ENCODE measurements around the gene EAF1. TPM values are rescaled to one million over a fixed set of nuclear protein-coding genes. Genes with fewer than 3 reads are reported as not detected.
"Not testable (repeated sequence)": the region's sequence is repeated elsewhere in the genome, so short reads cannot be mapped to it uniquely, and the experiment has no call there.

Gene EAF1
- total and polyA plus RNA-seq, 12 donors = 2.3 to 12.4 (median 8.3) TPM

DNA sequence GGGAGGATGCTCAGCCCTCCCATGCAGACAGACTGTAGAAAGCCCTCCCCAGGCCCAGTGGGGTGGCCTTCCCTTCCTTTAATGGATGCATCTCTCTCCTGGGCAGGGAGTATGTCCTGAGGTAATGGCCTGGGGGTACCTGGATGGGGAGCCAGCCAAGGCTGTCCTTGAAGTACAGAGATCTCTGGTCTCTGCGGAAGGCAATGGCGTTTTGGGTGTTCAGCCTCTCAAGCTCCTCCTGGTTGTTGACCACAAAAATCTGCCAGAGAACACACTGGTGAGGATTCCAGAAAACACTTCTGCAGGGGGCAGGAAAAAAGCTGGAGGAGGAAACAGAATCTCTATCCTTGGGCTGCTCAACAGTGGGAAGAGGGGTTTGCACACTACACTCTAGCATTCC lies 28.9 kb downstream of the EAF1 start:
- DNase-seq = no peak
- intact Hi-C loops (cut with DNase I) = no loop called here
- 94 to 100% methylated on average over 2 of the region's 2 CpGs for WGBS, 2 donors
- ATAC-seq = no peak
- Histone ChIP-seq H3K9me3 (no peaks in the 10 kb centered on the region), H3K4me3 (no peak overlapping the region), H3K36me3 (peaks cover 0 to 32% (median 0%) of the 10 kb centered on the region in 9 donors), H3K27me3 (no peaks in the 10 kb centered on the region), H3K4me1 (no peaks in the 10 kb centered on the region), H3K27ac (no peak overlapping the region)
- TF ChIP-seq, protein P1, sequence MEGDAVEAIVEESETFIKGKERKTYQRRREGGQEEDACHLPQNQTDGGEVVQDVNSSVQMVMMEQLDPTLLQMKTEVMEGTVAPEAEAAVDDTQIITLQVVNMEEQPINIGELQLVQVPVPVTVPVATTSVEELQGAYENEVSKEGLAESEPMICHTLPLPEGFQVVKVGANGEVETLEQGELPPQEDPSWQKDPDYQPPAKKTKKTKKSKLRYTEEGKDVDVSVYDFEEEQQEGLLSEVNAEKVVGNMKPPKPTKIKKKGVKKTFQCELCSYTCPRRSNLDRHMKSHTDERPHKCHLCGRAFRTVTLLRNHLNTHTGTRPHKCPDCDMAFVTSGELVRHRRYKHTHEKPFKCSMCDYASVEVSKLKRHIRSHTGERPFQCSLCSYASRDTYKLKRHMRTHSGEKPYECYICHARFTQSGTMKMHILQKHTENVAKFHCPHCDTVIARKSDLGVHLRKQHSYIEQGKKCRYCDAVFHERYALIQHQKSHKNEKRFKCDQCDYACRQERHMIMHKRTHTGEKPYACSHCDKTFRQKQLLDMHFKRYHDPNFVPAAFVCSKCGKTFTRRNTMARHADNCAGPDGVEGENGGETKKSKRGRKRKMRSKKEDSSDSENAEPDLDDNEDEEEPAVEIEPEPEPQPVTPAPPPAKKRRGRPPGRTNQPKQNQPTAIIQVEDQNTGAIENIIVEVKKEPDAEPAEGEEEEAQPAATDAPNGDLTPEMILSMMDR (IDR thresholded peaks at IDR 0.05) = no peak

DNA sequence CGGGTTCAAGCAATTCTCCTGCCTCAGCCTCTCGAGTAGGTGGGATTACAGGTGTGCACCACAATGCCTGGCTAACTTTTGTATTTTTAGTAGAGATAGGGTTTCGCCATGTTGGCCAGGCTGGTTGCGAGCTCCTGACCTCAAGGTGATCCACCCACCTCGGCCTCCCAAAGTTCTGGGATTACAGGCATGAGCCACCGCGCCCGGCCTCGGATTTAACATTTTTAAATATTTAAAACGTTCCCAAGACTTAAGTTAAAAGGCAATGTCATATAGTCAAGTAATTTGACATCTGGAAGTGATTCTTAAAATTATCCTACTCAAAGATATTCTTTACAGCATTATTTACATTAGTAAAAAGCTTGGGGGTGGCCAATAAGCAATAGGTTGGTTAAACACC lies 29.5 kb downstream of the EAF1 start:
- H3K4me3 ChIP-seq; H3K9me3 ChIP-seq; H3K27me3 ChIP-seq; H3K4me1 ChIP-seq; DNase-seq; intact Hi-C loops (cut with DNase I); ATAC-seq; H3K27ac ChIP-seq: not testable (repeated sequence)
- WGBS, 2 donors = 93 to 95% methylated on average over 10 of the region's 10 CpGs
- H3K36me3 ChIP-seq = peaks cover 0 to 28% (median 0%) of the 10 kb centered on the region in 9 donors

DNA sequence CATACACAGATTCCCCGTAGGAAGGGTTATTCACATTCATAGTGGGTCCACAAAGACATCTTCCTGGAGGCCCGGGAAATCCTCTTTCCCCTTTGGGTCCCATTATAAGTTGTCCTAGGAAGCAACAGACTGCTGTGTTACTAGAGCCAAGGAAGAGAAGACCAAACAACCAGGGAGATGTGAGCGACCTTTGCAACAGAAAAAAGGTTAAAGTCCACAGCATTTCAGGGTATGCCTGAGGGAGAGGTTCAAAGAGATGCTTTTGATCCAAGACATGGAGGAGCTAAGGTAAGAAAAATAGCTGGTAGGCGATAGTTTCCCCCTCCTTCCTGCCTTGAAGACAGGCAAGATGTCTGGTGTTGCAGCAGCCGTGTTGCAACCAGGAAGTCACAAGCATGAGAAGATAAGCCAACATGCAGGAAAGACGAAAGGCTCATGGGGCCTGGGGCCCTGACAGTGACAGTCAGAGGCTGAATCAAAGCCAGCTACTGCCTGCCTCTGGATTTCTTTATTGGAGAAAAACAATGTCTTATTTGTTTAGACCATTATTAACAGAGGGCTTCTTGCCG lies 30.9 kb downstream of the EAF1 start:
- Histone ChIP-seq H3K9me3 (no peaks in the 10 kb centered on the region), H3K4me1 (no peaks in the 10 kb centered on the region), H3K36me3 (peaks cover 0 to 28% (median 0%) of the 10 kb centered on the region in 9 donors), H3K4me3 (no peak overlapping the region), H3K27me3 (no peaks in the 10 kb centered on the region), H3K27ac (no peak overlapping the region)
- TF ChIP-seq, protein P1 (IDR thresholded peaks at IDR 0.05) = no peak
- intact Hi-C loops (cut with DNase I) = no loop called here
- ATAC-seq = no peak
- no peak for DNase-seq
- 89 to 92% methylated on average over 7 of the region's 7 CpGs for WGBS, 2 donors

DNA sequence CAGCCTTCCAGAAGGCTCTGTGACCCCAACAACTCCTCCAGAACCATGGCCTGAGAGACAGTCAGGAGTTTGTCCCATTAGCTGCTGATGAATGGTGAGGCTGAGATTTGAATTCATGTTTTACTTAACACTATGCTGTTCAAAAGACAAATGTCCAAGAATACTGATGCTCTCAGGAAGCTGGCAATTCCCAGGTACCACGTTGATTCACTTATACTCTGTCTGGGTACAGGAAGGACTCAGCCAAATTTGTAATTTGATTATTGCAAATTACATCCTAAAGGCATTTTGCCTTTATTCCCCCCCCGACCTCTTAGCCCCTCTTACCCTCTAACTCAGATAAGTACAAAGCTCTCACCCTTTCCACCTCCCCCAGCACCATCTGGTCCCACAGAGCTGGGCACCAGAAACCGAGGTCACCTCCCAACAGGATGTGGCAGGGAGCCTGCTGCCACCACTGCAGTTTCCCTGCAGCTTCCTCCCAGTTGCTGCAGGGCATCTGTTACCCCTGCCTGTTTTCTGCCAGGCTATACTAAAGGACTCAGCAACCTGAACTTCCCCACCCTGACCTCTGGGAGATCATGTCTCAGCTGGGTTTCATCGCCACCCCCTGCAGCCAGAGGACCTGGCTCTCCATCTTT lies 33.6 kb downstream of the EAF1 start:
- H3K4me1 ChIP-seq = no peaks in the 10 kb centered on the region
- WGBS, 2 donors = 66 to 69% methylated on average over 4 of the region's 4 CpGs
- H3K27ac ChIP-seq = no peak overlapping the region
- H3K9me3 ChIP-seq = no peaks in the 10 kb centered on the region
- peaks cover 0 to 38% (median 0%) of the 10 kb centered on the region in 9 donors for H3K36me3 ChIP-seq
- H3K27me3 ChIP-seq = no peaks in the 10 kb centered on the region
- ATAC-seq (no peak), DNase-seq (no peak)
- intact Hi-C loops (cut with DNase I) = no loop called here
- no peak overlapping the region for H3K4me3 ChIP-seq
- TF ChIP-seq, protein P1 (IDR thresholded peaks at IDR 0.05) = no peak

DNA sequence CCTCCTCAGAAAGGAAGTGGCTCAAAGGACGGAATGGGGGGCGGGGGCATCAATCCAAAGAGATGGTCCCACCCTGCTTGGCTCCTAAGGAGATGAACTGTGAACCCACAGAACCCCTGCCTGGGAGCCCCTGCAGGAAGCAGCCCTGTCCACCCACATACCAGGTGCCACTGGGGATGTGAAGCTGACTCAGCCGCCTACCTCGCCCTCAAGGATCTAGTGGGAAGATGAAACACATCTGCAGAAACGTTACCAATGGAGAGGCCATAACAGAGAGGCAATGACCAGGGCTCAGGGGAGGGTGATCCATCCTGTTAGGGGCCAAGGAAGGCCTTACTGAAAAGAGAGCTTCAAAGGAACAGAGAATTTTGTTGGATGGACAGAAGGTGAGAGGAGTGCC lies 35.1 kb downstream of the EAF1 start:
- 89 to 91% methylated on average over 5 of the region's 5 CpGs for WGBS, 2 donors

More for the DNA sequence above, 35.1 kb downstream of the EAF1 start:
- Histone ChIP-seq H3K4me1 (no peaks in the 10 kb centered on the region), H3K4me3 (no peak overlapping the region), H3K36me3 (peaks cover 0 to 39% (median 0%) of the 10 kb centered on the region in 9 donors), H3K27me3 (no peaks in the 10 kb centered on the region), H3K9me3 (no peaks in the 10 kb centered on the region), H3K27ac (no peak overlapping the region)
- intact Hi-C loops (cut with DNase I) = no loop called here
- ATAC-seq (no peak), DNase-seq (no peak)
- TF ChIP-seq, protein P1 (IDR thresholded peaks at IDR 0.05) = no peak
